ENCODE measurements around the gene TUNAR. TPM values are rescaled to one million over a fixed set of nuclear protein-coding genes. Genes with fewer than 3 reads are reported as not detected.

The TUNAR gene
- total RNA-seq, 5 donors from 2014 or later (not counting 1 experiment from before 2014, with no cell fraction given): not detected

DNA sequence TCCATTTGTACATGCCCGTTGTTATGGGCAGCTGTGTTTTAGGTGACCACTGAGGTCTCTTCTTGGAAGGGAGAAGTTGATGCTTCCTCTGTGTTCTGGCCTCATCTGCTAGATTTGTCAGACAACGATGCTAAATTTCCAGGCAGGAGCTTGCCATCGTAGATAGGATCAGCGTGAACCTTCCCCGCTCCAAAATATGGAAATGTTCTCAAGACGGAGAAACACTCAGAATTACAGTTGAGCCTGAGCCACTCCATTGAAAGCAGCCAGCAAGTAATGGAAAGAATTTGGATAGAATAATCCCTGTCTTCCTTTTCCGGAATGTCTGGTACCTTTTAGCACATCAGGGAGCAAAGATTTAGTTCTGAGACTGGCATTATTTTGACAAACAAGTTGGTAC lies 34.8 kb downstream of the TUNAR start:
- no peak for ATAC-seq (replicated peaks in 1 of 4)
- Histone ChIP-seq H3K4me3 (ENCODE audit: control insufficient read depth in 1 of 2, extremely low read depth in 1 of 2, low read length in 1 of 2) (no peak overlapping the region), H3K4me1 (ENCODE audit: control insufficient read depth in 1 of 2, extremely low read depth in 1 of 2, insufficient read depth in 2 of 2, low read length in 2 of 2) (no peaks in the 10 kb centered on the region), H3K9me3 (no peaks in the 10 kb centered on the region), H3K27me3 (replicated peaks in 1 of 2; ENCODE audit: control insufficient read depth in 2 of 2, extremely low read depth in 1 of 2, insufficient read depth in 2 of 2, low read length in 1 of 2) (peaks cover 0 to 19% of the 10 kb centered on the region in 2 experiments), H3K27ac (ENCODE audit: low read length) (no peak overlapping the region), H3K36me3 (ENCODE audit: control insufficient read depth in 2 of 2, extremely low read depth in 1 of 2, insufficient read depth in 1 of 2, low read length in 1 of 2) (no peaks in the 10 kb centered on the region)
- Mint-ChIP-seq H3K9me3 (no peaks in the 10 kb centered on the region), H3K27me3 (peaks cover 11 to 20% of the 10 kb centered on the region in 2 donors), H3K27ac (no peak overlapping the region), H3K4me3 (no peak overlapping the region), H3K4me1 (no peaks in the 10 kb centered on the region), H3K36me3 (no peaks in the 10 kb centered on the region)
- ChIA-PET POLR2A (no interaction called here), CTCF (no interaction called here)
- no peak for DNase-seq
- WGBS (ENCODE audit: insufficient coverage): 65% methylated on average over 6 of the region's 7 CpGs

DNA sequence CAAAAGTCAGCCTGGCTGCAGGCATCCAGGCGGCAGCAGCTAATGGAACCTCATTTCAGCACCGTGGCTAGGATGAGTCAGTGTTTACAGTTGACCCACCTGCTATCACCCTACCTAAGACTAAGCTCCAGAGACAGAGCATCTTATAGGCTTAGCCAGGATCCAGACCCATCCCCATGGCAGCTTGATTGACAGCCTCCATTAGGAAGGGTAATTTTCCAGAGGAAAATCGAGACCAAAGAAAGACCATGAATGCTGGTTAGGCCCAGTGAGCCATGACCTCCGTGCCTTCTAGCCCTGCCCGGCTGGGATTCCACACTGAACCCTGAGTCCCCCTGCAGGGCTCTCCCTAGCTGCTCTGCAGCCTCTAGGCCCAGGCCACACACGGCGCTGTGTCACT lies 38.7 kb downstream of the TUNAR start:
- Histone ChIP-seq H3K27ac (ENCODE audit: low read length) (no peak overlapping the region), H3K4me1 (ENCODE audit: control insufficient read depth in 1 of 2, extremely low read depth in 1 of 2, insufficient read depth in 2 of 2, low read length in 2 of 2) (no peaks in the 10 kb centered on the region), H3K4me3 (ENCODE audit: control insufficient read depth in 1 of 2, extremely low read depth in 1 of 2, low read length in 1 of 2) (no peak overlapping the region), H3K27me3 (replicated peaks in 1 of 2; ENCODE audit: control insufficient read depth in 2 of 2, extremely low read depth in 1 of 2, insufficient read depth in 2 of 2, low read length in 1 of 2) (peaks cover 0 to 14% of the 10 kb centered on the region in 2 experiments), H3K36me3 (ENCODE audit: control insufficient read depth in 2 of 2, extremely low read depth in 1 of 2, insufficient read depth in 1 of 2, low read length in 1 of 2) (no peaks in the 10 kb centered on the region), H3K9me3 (no peaks in the 10 kb centered on the region)
- ATAC-seq (replicated peaks in 1 of 4) (no peak), DNase-seq (no peak)
- WGBS (ENCODE audit: insufficient coverage): 39% methylated on average over 4 of the region's 7 CpGs
- H3K4me1 Mint-ChIP-seq: no peaks in the 10 kb centered on the region
- POLR2A ChIA-PET: no interaction called here
- no peaks in the 10 kb centered on the region for H3K36me3 Mint-ChIP-seq
- H3K4me3 Mint-ChIP-seq: no peak overlapping the region
- peaks cover 12 to 27% of the 10 kb centered on the region in 2 donors for H3K27me3 Mint-ChIP-seq
- no peak overlapping the region for H3K27ac Mint-ChIP-seq
- no peaks in the 10 kb centered on the region for H3K9me3 Mint-ChIP-seq
- CTCF ChIA-PET: no interaction called here

DNA sequence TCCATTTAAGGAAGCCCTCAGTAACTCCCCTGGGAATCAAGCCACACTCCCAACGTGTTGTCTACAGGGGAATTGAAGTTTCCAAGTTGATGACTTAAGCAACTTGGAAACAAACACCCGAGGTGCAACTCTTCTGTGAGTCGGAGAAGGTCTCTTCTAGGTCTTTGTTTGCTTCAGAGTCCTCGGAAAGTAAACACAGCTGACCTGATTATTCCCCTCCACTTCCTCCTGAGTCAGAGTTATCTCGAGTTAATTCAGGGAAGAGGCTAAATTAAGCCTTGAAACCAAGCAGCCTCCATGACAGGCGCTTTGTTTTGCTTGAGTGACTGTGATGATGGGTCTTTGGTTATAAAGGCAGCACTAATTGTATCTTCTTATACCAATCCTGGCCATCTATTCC lies 41.8 kb downstream of the TUNAR start:
- no peak for ATAC-seq (replicated peaks in 1 of 4)
- peaks cover 15 to 25% of the 10 kb centered on the region in 2 donors for H3K27me3 Mint-ChIP-seq

DNA sequence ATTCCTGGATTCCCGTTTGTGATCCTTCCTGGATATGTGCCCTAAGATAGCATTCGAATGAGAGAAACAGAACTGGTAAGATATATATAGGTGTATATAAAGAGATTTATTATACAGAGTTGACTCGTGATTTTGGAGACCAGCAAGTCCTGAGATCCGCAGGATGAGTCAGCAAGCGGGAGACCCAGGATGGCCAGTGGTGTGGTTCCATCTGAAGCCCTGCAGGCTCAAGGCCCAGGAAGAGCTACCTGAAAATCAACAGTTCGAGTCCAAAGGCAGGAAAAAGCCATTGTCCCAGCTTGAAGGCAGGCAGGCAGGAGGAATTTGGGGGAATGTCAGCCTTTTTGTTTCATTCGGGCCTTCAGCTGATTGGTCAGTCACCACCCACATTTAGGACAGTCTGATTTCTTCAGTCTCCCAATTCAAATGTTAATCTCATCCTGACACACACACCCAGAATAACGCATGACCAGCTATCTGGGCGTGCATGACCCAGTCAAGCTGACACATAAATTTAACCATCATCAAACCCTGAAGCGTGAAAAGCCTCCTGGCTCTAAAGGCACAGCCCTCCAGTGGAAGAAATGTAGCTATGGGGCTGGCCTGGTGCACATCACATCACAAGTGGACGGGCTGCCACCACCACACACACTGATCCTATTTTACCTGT lies 44.3 kb downstream of the TUNAR start:
- no peaks in the 10 kb centered on the region for H3K36me3 Mint-ChIP-seq
- peaks cover 19 to 26% of the 10 kb centered on the region in 2 donors for H3K27me3 Mint-ChIP-seq
- H3K9me3 ChIP-seq: no peaks in the 10 kb centered on the region
- DNase-seq: no peak
- H3K27ac ChIP-seq (ENCODE audit: low read length): no peak overlapping the region
- ChIA-PET CTCF (no interaction called here), POLR2A (no interaction called here)
- no peaks in the 10 kb centered on the region for H3K9me3 Mint-ChIP-seq
- no peaks in the 10 kb centered on the region for H3K4me1 ChIP-seq (ENCODE audit: control insufficient read depth in 1 of 2, extremely low read depth in 1 of 2, insufficient read depth in 2 of 2, low read length in 2 of 2)
- no peak overlapping the region for H3K4me3 Mint-ChIP-seq
- peaks cover 0 to 11% of the 10 kb centered on the region in 2 experiments for H3K27me3 ChIP-seq (replicated peaks in 1 of 2; ENCODE audit: control insufficient read depth in 2 of 2, extremely low read depth in 1 of 2, insufficient read depth in 2 of 2, low read length in 1 of 2)
- ATAC-seq (replicated peaks in 1 of 4): no peak
- no peak overlapping the region for H3K4me3 ChIP-seq (ENCODE audit: control insufficient read depth in 1 of 2, extremely low read depth in 1 of 2, low read length in 1 of 2)
- WGBS (ENCODE audit: insufficient coverage): 71% methylated on average over 6 of the region's 11 CpGs
- H3K27ac Mint-ChIP-seq: no peak overlapping the region
- no peaks in the 10 kb centered on the region for H3K36me3 ChIP-seq (ENCODE audit: control insufficient read depth in 2 of 2, extremely low read depth in 1 of 2, insufficient read depth in 1 of 2, low read length in 1 of 2)
- no peaks in the 10 kb centered on the region for H3K4me1 Mint-ChIP-seq

More for the DNA sequence above, 41.8 kb downstream of the TUNAR start:
- Histone ChIP-seq H3K27ac (ENCODE audit: low read length) (no peak overlapping the region), H3K4me1 (ENCODE audit: control insufficient read depth in 1 of 2, extremely low read depth in 1 of 2, insufficient read depth in 2 of 2, low read length in 2 of 2) (no peaks in the 10 kb centered on the region), H3K9me3 (no peaks in the 10 kb centered on the region), H3K27me3 (replicated peaks in 1 of 2; ENCODE audit: control insufficient read depth in 2 of 2, extremely low read depth in 1 of 2, insufficient read depth in 2 of 2, low read length in 1 of 2) (peaks cover 0 to 10% of the 10 kb centered on the region in 2 experiments), H3K4me3 (ENCODE audit: control insufficient read depth in 1 of 2, extremely low read depth in 1 of 2, low read length in 1 of 2) (no peak overlapping the region), H3K36me3 (ENCODE audit: control insufficient read depth in 2 of 2, extremely low read depth in 1 of 2, insufficient read depth in 1 of 2, low read length in 1 of 2) (no peaks in the 10 kb centered on the region)
- H3K9me3 Mint-ChIP-seq: no peaks in the 10 kb centered on the region
- no peak for DNase-seq
- 0% methylated on average over 1 of the region's 6 CpGs for WGBS (ENCODE audit: insufficient coverage)
- no peak overlapping the region for H3K4me3 Mint-ChIP-seq
- H3K4me1 Mint-ChIP-seq: no peaks in the 10 kb centered on the region
- ChIA-PET CTCF (no interaction called here), POLR2A (no interaction called here)
- H3K36me3 Mint-ChIP-seq: no peaks in the 10 kb centered on the region
- H3K27ac Mint-ChIP-seq: no peak overlapping the region

DNA sequence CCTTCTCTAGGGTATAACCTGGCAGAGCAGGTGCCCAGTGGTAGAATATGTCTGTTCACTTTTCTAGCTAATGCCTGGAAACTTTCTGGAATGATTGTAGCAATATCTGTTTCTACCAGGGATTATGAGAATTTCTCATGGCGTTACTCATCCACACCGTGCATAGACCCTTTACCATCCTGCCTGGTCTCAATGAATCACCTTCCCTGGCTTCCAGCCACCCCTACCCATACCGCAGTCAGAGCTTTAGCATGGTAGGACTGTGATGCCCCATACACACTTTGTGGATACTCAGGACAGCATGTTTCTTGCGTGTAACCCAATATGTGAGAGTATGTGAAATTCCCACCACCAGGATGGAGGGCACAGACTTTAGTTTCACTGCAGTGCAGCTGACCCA lies 45.4 kb downstream of the TUNAR start:
- Histone ChIP-seq H3K4me3 (ENCODE audit: control insufficient read depth in 1 of 2, extremely low read depth in 1 of 2, low read length in 1 of 2) (no peak overlapping the region), H3K9me3 (no peaks in the 10 kb centered on the region), H3K27me3 (replicated peaks in 1 of 2; ENCODE audit: control insufficient read depth in 2 of 2, extremely low read depth in 1 of 2, insufficient read depth in 2 of 2, low read length in 1 of 2) (peaks cover 0 to 19% of the 10 kb centered on the region in 2 experiments), H3K4me1 (ENCODE audit: control insufficient read depth in 1 of 2, extremely low read depth in 1 of 2, insufficient read depth in 2 of 2, low read length in 2 of 2) (no peaks in the 10 kb centered on the region), H3K36me3 (ENCODE audit: control insufficient read depth in 2 of 2, extremely low read depth in 1 of 2, insufficient read depth in 1 of 2, low read length in 1 of 2) (no peaks in the 10 kb centered on the region), H3K27ac (ENCODE audit: low read length) (no peak overlapping the region)
- H3K27me3 Mint-ChIP-seq: peaks cover 19 to 20% of the 10 kb centered on the region in 2 donors
- no peaks in the 10 kb centered on the region for H3K36me3 Mint-ChIP-seq
- CTCF ChIA-PET: no interaction called here
- POLR2A ChIA-PET: no interaction called here
- ATAC-seq (replicated peaks in 1 of 4) (no peak), DNase-seq (no peak)
- no peak overlapping the region for H3K27ac Mint-ChIP-seq
- no peaks in the 10 kb centered on the region for H3K4me1 Mint-ChIP-seq
- H3K4me3 Mint-ChIP-seq: no peak overlapping the region
- 100% methylated on average over 1 of the region's 4 CpGs for WGBS (ENCODE audit: insufficient coverage)
- no peaks in the 10 kb centered on the region for H3K9me3 Mint-ChIP-seq

DNA sequence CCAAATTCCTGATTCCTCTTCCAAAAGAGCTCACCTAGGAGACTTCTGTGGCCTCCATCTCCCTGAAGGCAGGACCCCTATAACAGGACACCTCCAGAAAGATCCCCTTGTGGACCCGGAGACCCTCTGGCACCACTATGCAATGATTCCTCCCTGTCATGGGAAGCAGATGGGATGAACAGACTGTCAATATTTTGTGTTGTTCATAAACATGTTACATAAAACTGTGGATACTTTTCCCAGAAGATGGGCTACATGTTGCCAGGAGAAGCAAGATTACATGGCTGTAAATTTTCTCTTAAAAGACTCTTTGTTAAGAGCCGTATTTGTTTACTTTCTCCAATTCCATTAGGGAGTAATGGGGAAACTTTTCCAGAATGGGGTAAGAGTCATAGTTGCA lies 52.1 kb downstream of the TUNAR start:
- no peaks in the 10 kb centered on the region for H3K36me3 Mint-ChIP-seq
- Histone ChIP-seq H3K27me3 (replicated peaks in 1 of 2; ENCODE audit: control insufficient read depth in 2 of 2, extremely low read depth in 1 of 2, insufficient read depth in 2 of 2, low read length in 1 of 2) (peaks cover 0 to 29% of the 10 kb centered on the region in 2 experiments), H3K9me3 (no peaks in the 10 kb centered on the region), H3K4me1 (ENCODE audit: control insufficient read depth in 1 of 2, extremely low read depth in 1 of 2, insufficient read depth in 2 of 2, low read length in 2 of 2) (no peaks in the 10 kb centered on the region), H3K4me3 (ENCODE audit: control insufficient read depth in 1 of 2, extremely low read depth in 1 of 2, low read length in 1 of 2) (no peak overlapping the region), H3K36me3 (ENCODE audit: control insufficient read depth in 2 of 2, extremely low read depth in 1 of 2, insufficient read depth in 1 of 2, low read length in 1 of 2) (no peaks in the 10 kb centered on the region), H3K27ac (ENCODE audit: low read length) (no peak overlapping the region)
- ATAC-seq (replicated peaks in 1 of 4) (no peak), DNase-seq (no peak)
- ChIA-PET POLR2A (no interaction called here), CTCF (no interaction called here)
- H3K27ac Mint-ChIP-seq: no peak overlapping the region
- no CpG with 5 or more reads among the region's 2 CpGs for WGBS (ENCODE audit: insufficient coverage)
- no peaks in the 10 kb centered on the region for H3K4me1 Mint-ChIP-seq
- H3K4me3 Mint-ChIP-seq: no peak overlapping the region
- peaks cover 24 to 25% of the 10 kb centered on the region in 2 donors for H3K27me3 Mint-ChIP-seq
- H3K9me3 Mint-ChIP-seq: no peaks in the 10 kb centered on the region

DNA sequence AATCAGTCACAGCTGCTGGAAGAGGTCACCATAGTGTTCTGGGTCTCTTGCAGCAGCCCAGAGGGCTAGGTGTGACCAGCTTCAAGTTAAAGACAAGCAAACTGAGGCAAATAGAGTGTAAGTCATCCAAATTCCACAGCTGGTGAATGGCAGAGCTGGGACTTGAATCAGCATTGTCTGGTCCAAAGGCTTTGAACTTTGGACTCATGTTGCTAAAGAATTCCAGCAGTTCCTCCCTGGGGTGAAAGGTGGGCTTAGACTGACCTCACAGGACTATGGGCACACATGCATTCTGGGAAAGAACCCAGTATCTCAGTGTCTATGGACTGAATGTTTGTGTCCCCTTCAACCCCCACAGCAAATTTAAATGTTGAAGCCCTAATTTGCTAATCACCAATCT lies 54.8 kb downstream of the TUNAR start:
- Mint-ChIP-seq H3K27ac (no peak overlapping the region), H3K4me1 (no peaks in the 10 kb centered on the region), H3K27me3 (peaks cover 19 to 29% of the 10 kb centered on the region in 2 donors), H3K9me3 (no peaks in the 10 kb centered on the region), H3K36me3 (no peaks in the 10 kb centered on the region), H3K4me3 (no peak overlapping the region)
- CTCF ChIA-PET: no interaction called here
- Histone ChIP-seq H3K4me1 (ENCODE audit: control insufficient read depth in 1 of 2, extremely low read depth in 1 of 2, insufficient read depth in 2 of 2, low read length in 2 of 2) (no peaks in the 10 kb centered on the region), H3K4me3 (ENCODE audit: control insufficient read depth in 1 of 2, extremely low read depth in 1 of 2, low read length in 1 of 2) (no peak overlapping the region), H3K27ac (ENCODE audit: low read length) (no peak overlapping the region), H3K36me3 (ENCODE audit: control insufficient read depth in 2 of 2, extremely low read depth in 1 of 2, insufficient read depth in 1 of 2, low read length in 1 of 2) (no peaks in the 10 kb centered on the region), H3K27me3 (replicated peaks in 1 of 2; ENCODE audit: control insufficient read depth in 2 of 2, extremely low read depth in 1 of 2, insufficient read depth in 2 of 2, low read length in 1 of 2) (peaks cover 0 to 18% of the 10 kb centered on the region in 2 experiments), H3K9me3 (no peaks in the 10 kb centered on the region)
- POLR2A ChIA-PET: no interaction called here
- ATAC-seq (replicated peaks in 1 of 4) (no peak), DNase-seq (no peak)
